ENCODE results near the gene ZNF280D.

Gene ZNF280D

DNA sequence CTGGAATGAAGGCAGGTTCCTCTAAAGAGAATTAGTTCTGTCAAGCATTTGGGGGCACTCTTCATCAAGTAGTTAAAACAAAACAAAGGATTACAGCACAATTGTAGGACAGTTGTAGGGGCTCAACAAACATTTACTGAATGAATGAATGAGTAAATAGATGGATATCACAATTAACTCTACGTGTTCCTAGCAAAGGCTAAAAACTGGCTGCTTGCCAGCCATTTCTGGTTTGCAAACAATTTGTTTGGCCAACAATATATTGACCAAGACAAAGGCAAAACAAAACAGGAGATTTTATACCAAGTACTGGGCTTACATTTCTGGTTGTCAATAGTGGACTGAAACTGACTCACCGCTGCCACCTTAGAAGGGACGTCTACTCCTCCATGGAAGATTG, 116.8 kb downstream of the ZNF280D start:
- TF ChIP-seq, protein P1, sequence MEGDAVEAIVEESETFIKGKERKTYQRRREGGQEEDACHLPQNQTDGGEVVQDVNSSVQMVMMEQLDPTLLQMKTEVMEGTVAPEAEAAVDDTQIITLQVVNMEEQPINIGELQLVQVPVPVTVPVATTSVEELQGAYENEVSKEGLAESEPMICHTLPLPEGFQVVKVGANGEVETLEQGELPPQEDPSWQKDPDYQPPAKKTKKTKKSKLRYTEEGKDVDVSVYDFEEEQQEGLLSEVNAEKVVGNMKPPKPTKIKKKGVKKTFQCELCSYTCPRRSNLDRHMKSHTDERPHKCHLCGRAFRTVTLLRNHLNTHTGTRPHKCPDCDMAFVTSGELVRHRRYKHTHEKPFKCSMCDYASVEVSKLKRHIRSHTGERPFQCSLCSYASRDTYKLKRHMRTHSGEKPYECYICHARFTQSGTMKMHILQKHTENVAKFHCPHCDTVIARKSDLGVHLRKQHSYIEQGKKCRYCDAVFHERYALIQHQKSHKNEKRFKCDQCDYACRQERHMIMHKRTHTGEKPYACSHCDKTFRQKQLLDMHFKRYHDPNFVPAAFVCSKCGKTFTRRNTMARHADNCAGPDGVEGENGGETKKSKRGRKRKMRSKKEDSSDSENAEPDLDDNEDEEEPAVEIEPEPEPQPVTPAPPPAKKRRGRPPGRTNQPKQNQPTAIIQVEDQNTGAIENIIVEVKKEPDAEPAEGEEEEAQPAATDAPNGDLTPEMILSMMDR (IDR thresholded peaks at IDR 0.05; ENCODE audit: low read depth, low read length), result no peak

DNA sequence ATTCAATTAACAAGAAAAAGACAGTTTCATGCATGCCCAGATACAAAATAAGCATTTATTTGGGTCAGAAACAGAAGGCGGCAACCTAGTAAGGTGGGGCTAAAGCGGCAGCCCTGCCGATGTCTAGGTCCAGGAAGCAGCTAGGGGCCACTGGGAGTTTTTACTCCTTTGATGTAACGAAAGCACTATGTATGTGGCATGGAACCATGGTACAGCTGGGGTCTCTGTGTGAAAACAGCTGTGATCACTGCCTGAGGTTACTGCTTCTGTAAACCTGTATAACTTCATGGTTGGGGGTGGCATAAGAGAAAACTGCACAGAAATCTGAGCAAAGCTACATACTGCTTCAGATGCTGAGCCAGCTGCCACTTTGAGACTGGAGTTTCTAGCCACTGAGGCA, 119.5 kb downstream of the ZNF280D start:
- H3K4me3 ChIP-seq (ENCODE audit: low read depth, low read length), result no peak overlapping the region
- TF ChIP-seq, protein P1 (IDR thresholded peaks at IDR 0.05; ENCODE audit: low read depth, low read length), result no peak

More for the DNA sequence above, 116.8 kb downstream of the ZNF280D start:
- H3K4me3 ChIP-seq (ENCODE audit: low read depth, low read length), result no peak overlapping the region

DNA sequence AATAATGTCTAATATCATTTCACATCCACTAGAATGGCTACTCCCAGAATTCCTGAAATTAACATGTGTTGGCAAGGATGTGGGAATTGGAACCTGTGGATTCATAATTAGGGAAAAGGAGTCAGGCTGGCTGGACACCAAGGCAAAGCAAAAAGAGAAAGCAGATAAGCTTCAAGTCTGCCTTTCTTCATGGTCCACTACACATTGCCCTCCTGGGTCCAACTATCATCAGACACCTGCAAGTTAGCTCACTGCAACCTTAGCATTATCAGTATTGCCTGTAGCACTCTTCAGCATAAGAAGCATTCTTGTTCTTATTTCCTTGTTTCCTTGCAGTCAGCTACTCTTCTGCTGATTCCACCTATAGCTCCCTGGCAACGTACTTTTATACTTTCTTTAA, 124.3 kb downstream of the ZNF280D start:
- TF ChIP-seq, protein P1 (IDR thresholded peaks at IDR 0.05; ENCODE audit: low read depth, low read length), result no peak
- H3K4me3 ChIP-seq (ENCODE audit: low read depth, low read length), result no peak overlapping the region

DNA sequence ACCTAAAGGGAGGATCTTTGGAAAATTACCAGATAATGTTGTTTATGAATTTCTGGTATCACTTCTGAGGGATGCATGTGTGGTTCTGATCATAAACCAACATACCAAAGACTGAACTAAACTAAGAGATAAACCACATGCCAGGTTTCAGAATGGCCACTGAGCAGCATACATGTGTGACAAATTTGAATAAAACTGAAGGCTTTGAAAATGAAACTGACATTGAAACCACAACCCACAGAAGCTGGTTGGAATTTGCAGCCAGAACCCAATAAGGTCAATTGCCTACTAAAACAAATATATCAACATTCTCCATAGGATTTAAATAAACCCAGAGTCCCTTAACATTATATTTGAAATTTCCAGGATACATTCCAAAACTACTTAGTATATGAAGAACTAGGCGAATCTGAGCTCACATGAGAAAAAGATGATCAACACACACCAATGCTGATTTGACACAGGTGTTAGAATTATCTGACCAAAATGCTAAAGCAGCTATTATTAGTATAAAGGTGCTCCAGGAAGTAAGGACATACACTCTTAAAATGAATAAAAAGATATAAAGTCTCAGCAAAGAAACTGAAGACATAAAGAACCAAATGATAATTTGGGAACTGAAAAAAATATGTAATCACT, 125.0 kb downstream of the ZNF280D start:
- TF ChIP-seq, protein P1 (IDR thresholded peaks at IDR 0.05; ENCODE audit: low read depth, low read length), result no peak
- no peak overlapping the region for H3K4me3 ChIP-seq (ENCODE audit: low read depth, low read length)

DNA sequence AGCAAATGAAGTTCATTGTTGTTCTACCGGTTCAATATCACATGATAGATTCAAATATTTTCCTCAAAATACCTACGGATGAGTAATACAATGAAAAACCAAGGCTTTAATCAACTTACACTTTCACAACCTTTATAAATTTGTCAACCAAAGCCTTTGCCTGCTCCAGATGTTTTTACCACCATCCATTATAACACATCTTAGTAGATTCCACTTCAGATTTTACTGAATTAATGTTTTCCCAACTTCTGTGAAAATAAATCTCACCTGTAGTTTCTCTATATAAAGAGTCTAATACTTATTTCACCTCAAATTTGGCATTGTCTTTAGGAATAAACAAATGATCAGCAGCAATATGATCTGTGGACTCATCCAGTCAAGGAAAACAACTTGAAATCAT, 131.1 kb downstream of the ZNF280D start:
- TF ChIP-seq, protein P1 (IDR thresholded peaks at IDR 0.05; ENCODE audit: low read depth, low read length), result no peak
- no peak overlapping the region for H3K4me3 ChIP-seq (ENCODE audit: low read depth, low read length)

DNA sequence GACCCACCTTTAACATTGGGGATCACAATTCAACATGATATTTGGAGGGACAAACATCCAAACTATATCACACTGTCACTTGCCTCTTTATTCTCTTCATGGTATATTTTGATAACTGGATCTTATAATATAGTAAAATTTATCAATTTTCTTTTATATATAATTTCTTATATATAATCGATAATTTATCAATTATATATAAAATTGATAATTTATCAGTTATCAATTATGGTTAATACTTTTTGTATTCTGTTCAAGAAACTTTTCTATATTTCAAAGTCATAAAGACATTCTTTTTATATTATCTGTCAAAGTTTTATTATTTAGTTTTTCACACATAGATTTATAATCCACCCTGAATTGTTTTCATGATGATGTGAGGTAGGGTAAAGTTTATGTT, 132.9 kb downstream of the ZNF280D start:
- no peak overlapping the region for H3K4me3 ChIP-seq (ENCODE audit: low read depth, low read length)
- TF ChIP-seq, protein P1 (IDR thresholded peaks at IDR 0.05; ENCODE audit: low read depth, low read length), result no peak

DNA sequence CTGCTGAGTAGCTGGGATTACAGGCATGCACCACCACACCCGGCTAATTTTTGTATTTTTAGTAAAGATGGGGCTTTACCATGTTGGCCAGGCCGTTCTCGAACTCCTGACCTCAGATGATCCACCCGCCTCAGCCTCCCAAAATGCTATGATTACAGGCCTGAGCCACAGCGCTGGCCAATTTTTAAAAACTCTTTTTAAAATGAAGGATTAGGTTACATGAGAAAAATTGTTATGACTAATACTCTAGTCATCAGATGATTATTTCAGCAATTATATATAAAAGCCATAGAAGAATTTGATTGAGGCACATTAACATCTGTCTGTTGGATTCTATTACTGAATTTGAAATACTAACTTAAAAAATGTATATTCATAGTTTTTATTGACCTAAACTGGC, 134.3 kb downstream of the ZNF280D start:
- TF ChIP-seq, protein P1 (IDR thresholded peaks at IDR 0.05; ENCODE audit: low read depth, low read length), result no peak
- H3K4me3 ChIP-seq (ENCODE audit: low read depth, low read length), result no peak overlapping the region

All from WI38 (cell line).